ENCODE measurements around the gene CREB5. TPM values are rescaled to one million over a fixed set of nuclear protein-coding genes. Genes with fewer than 3 reads are reported as not detected.

Gene CREB5
- total and polyA plus RNA-seq, 2 of the 13 experiments (the other 11 are each of a cell fraction or from before 2014, with no cell fraction given) = 0.38 to 0.71 TPM

GRCh38 chr7:28423112-28423511 lies 10.8 kb downstream of the CREB5 start (continued):
- TF ChIP-seq, protein P1, sequence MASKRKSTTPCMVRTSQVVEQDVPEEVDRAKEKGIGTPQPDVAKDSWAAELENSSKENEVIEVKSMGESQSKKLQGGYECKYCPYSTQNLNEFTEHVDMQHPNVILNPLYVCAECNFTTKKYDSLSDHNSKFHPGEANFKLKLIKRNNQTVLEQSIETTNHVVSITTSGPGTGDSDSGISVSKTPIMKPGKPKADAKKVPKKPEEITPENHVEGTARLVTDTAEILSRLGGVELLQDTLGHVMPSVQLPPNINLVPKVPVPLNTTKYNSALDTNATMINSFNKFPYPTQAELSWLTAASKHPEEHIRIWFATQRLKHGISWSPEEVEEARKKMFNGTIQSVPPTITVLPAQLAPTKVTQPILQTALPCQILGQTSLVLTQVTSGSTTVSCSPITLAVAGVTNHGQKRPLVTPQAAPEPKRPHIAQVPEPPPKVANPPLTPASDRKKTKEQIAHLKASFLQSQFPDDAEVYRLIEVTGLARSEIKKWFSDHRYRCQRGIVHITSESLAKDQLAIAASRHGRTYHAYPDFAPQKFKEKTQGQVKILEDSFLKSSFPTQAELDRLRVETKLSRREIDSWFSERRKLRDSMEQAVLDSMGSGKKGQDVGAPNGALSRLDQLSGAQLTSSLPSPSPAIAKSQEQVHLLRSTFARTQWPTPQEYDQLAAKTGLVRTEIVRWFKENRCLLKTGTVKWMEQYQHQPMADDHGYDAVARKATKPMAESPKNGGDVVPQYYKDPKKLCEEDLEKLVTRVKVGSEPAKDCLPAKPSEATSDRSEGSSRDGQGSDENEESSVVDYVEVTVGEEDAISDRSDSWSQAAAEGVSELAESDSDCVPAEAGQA (IDR thresholded peaks at IDR 0.05; ENCODE audit: low read depth) = no peak
- TF ChIP-seq, protein P1 (CRISPR knock-in tag; IDR thresholded peaks at IDR 0.05; ENCODE audit: borderline replicate concordance) = no peak
- no peak for TF ChIP-seq PRPF4 (IDR thresholded peaks at IDR 0.05; ENCODE audit: low read depth, low read length, poor library complexity, severe bottlenecking)
- TF ChIP-seq SRF (IDR thresholded peaks at IDR 0.05; ENCODE audit: low read depth, low read length) = no peak
- TF ChIP-seq FOXA1 (IDR thresholded peaks at IDR 0.05) = no peak
- TF ChIP-seq FOXA1 (CRISPR knock-in tag; IDR thresholded peaks at IDR 0.05) = no peak

GRCh38 chr7:28423918-28424514 lies 11.7 kb downstream of the CREB5 start:
- no peak overlapping the region for H2AFZ ChIP-seq (ENCODE audit: low read length)
- H3K79me2 ChIP-seq (ENCODE audit: insufficient read depth, low read length) = no peaks in the 10 kb centered on the region
- H3K27me3 ChIP-seq (ENCODE audit: control insufficient read depth in 1 of 2, insufficient read depth in 2 of 2, low read length in 2 of 2) = no peaks in the 10 kb centered on the region
- no peak for ATAC-seq
- ChIA-PET CTCF (ENCODE audit: low intra/inter-chr PET ratio, low total read pairs) (no interaction called here), POLR2A (no interaction called here)
- WGBS (ENCODE audit: low lambda C conversion rate) = 35% methylated on average over 4 of the region's 4 CpGs
- in situ Hi-C loops (cut with HindIII; ENCODE audit: extremely low pct_ligation_motif_present, low pct_unique_long_range_greater_than_20kb) (no loop called here), intact Hi-C loops (cut with micrococcal nuclease; ENCODE audit: unreplicated experiment) (no loop called here)
- no peak overlapping the region for H3K4me3 ChIP-seq (replicated peaks in 1 of 3; ENCODE audit: insufficient read depth in 1 of 3, low read depth in 2 of 3, low read length in 3 of 3)
- no peaks in the 10 kb centered on the region for H4K20me1 ChIP-seq (ENCODE audit: insufficient read depth, low read length)
- H3K9ac ChIP-seq (ENCODE audit: insufficient read depth, low read depth, low read length) = no peak overlapping the region
- no peaks in the 10 kb centered on the region for H3K36me3 ChIP-seq (replicated peaks in 1 of 2; ENCODE audit: control insufficient read depth in 1 of 2, insufficient read depth in 2 of 2, low read length in 2 of 2)
- BruUV-seq (replicated peaks) = no TSS peak
- H3K4me1 ChIP-seq (ENCODE audit: insufficient read depth, low read length) = no peaks in the 10 kb centered on the region
- no peak for FAIRE-seq
- TF ChIP-seq ZNF766 (CRISPR knock-in tag; IDR thresholded peaks at IDR 0.05; ENCODE audit: borderline replicate concordance) = no peak
- TF ChIP-seq, protein P2, sequence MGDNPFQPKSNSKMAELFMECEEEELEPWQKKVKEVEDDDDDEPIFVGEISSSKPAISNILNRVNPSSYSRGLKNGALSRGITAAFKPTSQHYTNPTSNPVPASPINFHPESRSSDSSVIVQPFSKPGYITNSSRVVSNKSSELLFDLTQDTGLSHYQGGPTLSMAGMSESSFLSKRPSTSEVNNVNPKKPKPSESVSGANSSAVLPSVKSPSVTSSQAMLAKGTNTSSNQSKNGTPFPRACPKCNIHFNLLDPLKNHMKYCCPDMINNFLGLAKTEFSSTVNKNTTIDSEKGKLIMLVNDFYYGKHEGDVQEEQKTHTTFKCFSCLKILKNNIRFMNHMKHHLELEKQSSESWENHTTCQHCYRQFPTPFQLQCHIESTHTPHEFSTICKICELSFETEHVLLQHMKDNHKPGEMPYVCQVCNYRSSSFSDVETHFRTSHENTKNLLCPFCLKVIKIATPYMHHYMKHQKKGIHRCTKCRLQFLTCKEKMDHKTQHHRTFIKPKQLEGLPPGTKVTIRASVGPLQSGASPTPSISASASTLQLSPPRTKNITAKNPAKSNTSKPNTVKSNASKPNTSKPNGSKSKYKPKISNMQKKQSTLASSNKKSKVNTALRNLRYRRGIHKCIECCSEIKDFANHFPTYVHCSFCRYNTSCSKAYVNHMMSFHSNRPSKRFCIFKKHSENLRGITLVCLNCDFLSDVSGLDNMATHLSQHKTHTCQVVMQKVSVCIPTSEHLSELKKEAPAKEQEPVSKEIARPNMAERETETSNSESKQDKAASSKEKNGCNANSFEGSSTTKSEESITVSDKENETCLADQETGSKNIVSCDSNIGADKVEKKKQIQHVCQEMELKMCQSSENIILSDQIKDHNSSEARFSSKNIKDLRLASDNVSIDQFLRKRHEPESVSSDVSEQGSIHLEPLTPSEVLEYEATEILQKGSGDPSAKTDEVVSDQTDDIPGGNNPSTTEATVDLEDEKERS (CRISPR knock-in tag; IDR thresholded peaks at IDR 0.05) = no peak
- no peak for DNase-seq (ENCODE audit: low spot score)
- no peaks in the 10 kb centered on the region for H3K9me3 ChIP-seq (ENCODE audit: low read length)
- H3K4me2 ChIP-seq (ENCODE audit: low read depth, low read length) = no peak overlapping the region
- no peak overlapping the region for H3K27ac ChIP-seq (ENCODE audit: extremely low read length, insufficient read depth, low read length)
